HG02970 (cell line): ENCODE results near the gene THRAP3.

Experiments
- ATAC-seq: cut with Tn5 transposase; IDR thresholded peaks from one replicate; pipeline ENCODE4 v1.9.1; 2021; ENCODE audit warnings: mild to moderate bottlenecking, moderate library complexity, moderate number of reproducible peaks; ENCODE audit not compliant: unreplicated experiment, low FRiP score

Gene THRAP3

GRCh38 chr1:36295390-36295789 lies 71.1 kb downstream of the THRAP3 start:
- no peak for ATAC-seq

- no peak for ATAC-seq
These were observed 72.8 kb downstream of the THRAP3 start for GRCh38 chr1:36297062-36297461.

- no peak for ATAC-seq
These were observed 74.4 kb downstream of the THRAP3 start for GRCh38 chr1:36298640-36299039.

- no peak for ATAC-seq
These were observed 76.3 kb downstream of the THRAP3 start for GRCh38 chr1:36300526-36300925.

GRCh38 chr1:36301220-36301619 lies 77.0 kb downstream of the THRAP3 start:
- no peak for ATAC-seq

- ATAC-seq = no peak
These were observed 79.0 kb downstream of the THRAP3 start for GRCh38 chr1:36303244-36303643.

GRCh38 chr1:36303650-36304360 lies 79.6 kb downstream of the THRAP3 start:
- no peak for ATAC-seq

GRCh38 chr1:36304521-36304920 lies 80.3 kb downstream of the THRAP3 start:
- no peak for ATAC-seq

GRCh38 chr1:36304970-36305914 lies 81.0 kb downstream of the THRAP3 start:
- no peak for ATAC-seq

GRCh38 chr1:36305915-36306209 lies 81.6 kb downstream of the THRAP3 start:
- no peak for ATAC-seq

GRCh38 chr1:36306210-36306901 lies 82.1 kb downstream of the THRAP3 start, which contains the start of gene SH3D21:
SH3D21 (plus strand) TSS chr1:36306368; CDS start chr1:36306421, 53 bp downstream.
- ATAC-seq = peak; percentile 31

- ATAC-seq = peak; percentile 90
These were observed 82.7 kb downstream of the THRAP3 start for GRCh38 chr1:36306902-36307456.

GRCh38 chr1:36307601-36308330 lies 83.5 kb downstream of the THRAP3 start:
- ATAC-seq = no peak

- ATAC-seq = no peak
These were observed 85.2 kb downstream of the THRAP3 start for GRCh38 chr1:36309397-36309796.

- ATAC-seq = no peak
These were observed 96.1 kb downstream of the THRAP3 start for GRCh38 chr1:36320291-36320761.

GRCh38 chr1:36320767-36321118 lies 96.5 kb downstream of the THRAP3 start:
- ATAC-seq = no peak

GRCh38 chr1:36321119-36321951 lies 97.1 kb downstream of the THRAP3 start:
- no peak for ATAC-seq

GRCh38 chr1:36322041-36322785 lies 98.0 kb downstream of the THRAP3 start:
- ATAC-seq = no peak
